Esophagus mucosa (tissue), 1 donor: ENCODE data around the gene PNLIPRP2. TPM values are rescaled to one million over a fixed set of nuclear protein-coding genes. Genes with fewer than 3 reads are reported as not detected.

ENCODE experiments used
- ATAC-seq: fragments of 200-7000 bp; cut with Tn5 transposase; one replicate; pipeline ENCODE4 v1.9.1; 2020
- total RNA-seq: library from RNA; stranded (reverse); gene quantifications from one replicate; pipeline ENCODE4 v1.2.4, GENCODE V29; 2023
- donor health status: DM: yes; HTN: yes; CAD: no.

PNLIPRP2 gene
- total RNA-seq, 1 donor from 2014 or later, result not detected

GRCh38 chr10:116613471-116613870 is 7.3 kb upstream of the PNLIPRP2 start:
- ATAC-seq, result no peak

GRCh38 chr10:116614796-116615195 is 6.0 kb upstream of the PNLIPRP2 start:
- ATAC-seq, result no peak

- no peak for ATAC-seq
Measured at GRCh38 chr10:116615199-116615776, 5.5 kb upstream of the PNLIPRP2 start.

- ATAC-seq, result no peak
Measured at GRCh38 chr10:116621476-116621875, 723 bp downstream of the PNLIPRP2 start.

- no peak for ATAC-seq
Measured at GRCh38 chr10:116621934-116622655, 1.3 kb downstream of the PNLIPRP2 start.

GRCh38 chr10:116625845-116626244 is 5.1 kb downstream of the PNLIPRP2 start:
- no peak for ATAC-seq

GRCh38 chr10:116626815-116627214 is 6.1 kb downstream of the PNLIPRP2 start:
- no peak for ATAC-seq

GRCh38 chr10:116627386-116627933 is 6.7 kb downstream of the PNLIPRP2 start:
- peak; percentile 54 for ATAC-seq

GRCh38 chr10:116629340-116629739 is 8.6 kb downstream of the PNLIPRP2 start:
- ATAC-seq, result no peak

GRCh38 chr10:116630020-116630419 is 9.3 kb downstream of the PNLIPRP2 start:
- ATAC-seq, result no peak

- no peak for ATAC-seq
Measured at GRCh38 chr10:116631871-116632295, 11.1 kb downstream of the PNLIPRP2 start.

- no peak for ATAC-seq
Measured at GRCh38 chr10:116632596-116633215, 12.0 kb downstream of the PNLIPRP2 start.

GRCh38 chr10:116633216-116633600 is 12.5 kb downstream of the PNLIPRP2 start:
- ATAC-seq, result no peak

- ATAC-seq, result peak; percentile 36
Measured at GRCh38 chr10:116634126-116634975, 13.6 kb downstream of the PNLIPRP2 start.

- ATAC-seq, result no peak
Measured at GRCh38 chr10:116636385-116636784, 15.6 kb downstream of the PNLIPRP2 start.

GRCh38 chr10:116636976-116637375 is 16.2 kb downstream of the PNLIPRP2 start:
- no peak for ATAC-seq

- no peak for ATAC-seq
Measured at GRCh38 chr10:116637830-116638229, 17.1 kb downstream of the PNLIPRP2 start.

- ATAC-seq, result no peak
Measured at GRCh38 chr10:116646502-116646901, 25.7 kb downstream of the PNLIPRP2 start.

- ATAC-seq, result no peak
Measured at GRCh38 chr10:116648903-116649302, 28.1 kb downstream of the PNLIPRP2 start.

GRCh38 chr10:116653885-116654284 is 33.1 kb downstream of the PNLIPRP2 start:
- no peak for ATAC-seq

- ATAC-seq, result no peak
Measured at GRCh38 chr10:116654816-116655215, 34.1 kb downstream of the PNLIPRP2 start.

GRCh38 chr10:116655568-116655967 is 34.8 kb downstream of the PNLIPRP2 start:
- no peak for ATAC-seq

- no peak for ATAC-seq
Measured at GRCh38 chr10:116656044-116656443, 35.3 kb downstream of the PNLIPRP2 start.
